ENCODE data around the gene CIDEA. TPM values are rescaled to one million over a fixed set of nuclear protein-coding genes. Genes with fewer than 3 reads are reported as not detected.

CIDEA gene
- total RNA-seq, 4 donors from 2014 or later = 0.31 to 5.1 (median 0.59) TPM; not detected in 1

GRCh38 chr18:12296457-12296856, 42.3 kb downstream of the CIDEA start:
- no peak overlapping the region for H3K27ac ChIP-seq
- TF ChIP-seq EP300 (IDR thresholded peaks at IDR 0.05) (no peak), POLR2A (IDR thresholded peaks at IDR 0.05) (no peak), POLR2AphosphoS5 (IDR thresholded peaks at IDR 0.05) (no peak), CTCF (IDR thresholded peaks at IDR 0.05) (no peak)
- H3K4me3 ChIP-seq = no peak overlapping the region
- peak; percentile 53 for ATAC-seq
- H3K27me3 ChIP-seq = no peaks in the 10 kb centered on the region
- H3K9me3 ChIP-seq = peaks cover 0 to 4% (median 0%) of the 10 kb centered on the region in 3 donors
- H3K36me3 ChIP-seq = no peaks in the 10 kb centered on the region
- no CpG with 5 or more reads among the region's 1 CpG for WGBS, 2 donors (ENCODE audit: low coverage in 1 of 2)
- no peaks in the 10 kb centered on the region for H3K4me1 ChIP-seq

DNA sequence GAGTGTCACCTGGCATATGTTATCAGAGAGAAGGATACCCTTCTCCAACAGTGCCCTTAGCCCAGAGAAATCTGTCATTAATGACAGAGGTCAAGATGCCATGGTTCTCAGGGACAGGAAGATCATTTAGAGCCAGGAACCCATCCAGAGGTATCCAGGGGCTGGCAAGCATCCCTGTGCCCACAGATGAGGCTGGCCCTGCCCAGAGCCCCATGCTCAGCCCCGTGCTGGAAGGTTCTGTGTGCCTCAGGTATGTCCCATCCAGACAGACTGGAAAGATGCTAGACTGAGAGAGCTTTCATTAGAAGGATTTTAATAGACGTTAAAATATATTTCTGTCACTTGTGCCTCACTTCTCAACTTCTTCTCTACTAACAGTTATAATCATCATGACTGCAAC, 45.7 kb downstream of the CIDEA start:
- peaks cover 0 to 6% (median 0%) of the 10 kb centered on the region in 3 donors for H3K4me1 ChIP-seq
- H3K9me3 ChIP-seq = peaks cover 0 to 4% (median 0%) of the 10 kb centered on the region in 3 donors
- no peak overlapping the region for H3K27ac ChIP-seq
- ATAC-seq = no peak
- H3K27me3 ChIP-seq = no peaks in the 10 kb centered on the region
- H3K4me3 ChIP-seq = no peak overlapping the region
- no peaks in the 10 kb centered on the region for H3K36me3 ChIP-seq
- TF ChIP-seq POLR2AphosphoS5 (IDR thresholded peaks at IDR 0.05) = no peak
- TF ChIP-seq EP300 (IDR thresholded peaks at IDR 0.05) = no peak
- no peak for TF ChIP-seq CTCF (IDR thresholded peaks at IDR 0.05)
- no peak for TF ChIP-seq POLR2A (IDR thresholded peaks at IDR 0.05)
- WGBS, 2 donors (ENCODE audit: low coverage in 1 of 2) = 82 to 100% methylated on average over 1 to 2 of the region's 2 CpGs

DNA sequence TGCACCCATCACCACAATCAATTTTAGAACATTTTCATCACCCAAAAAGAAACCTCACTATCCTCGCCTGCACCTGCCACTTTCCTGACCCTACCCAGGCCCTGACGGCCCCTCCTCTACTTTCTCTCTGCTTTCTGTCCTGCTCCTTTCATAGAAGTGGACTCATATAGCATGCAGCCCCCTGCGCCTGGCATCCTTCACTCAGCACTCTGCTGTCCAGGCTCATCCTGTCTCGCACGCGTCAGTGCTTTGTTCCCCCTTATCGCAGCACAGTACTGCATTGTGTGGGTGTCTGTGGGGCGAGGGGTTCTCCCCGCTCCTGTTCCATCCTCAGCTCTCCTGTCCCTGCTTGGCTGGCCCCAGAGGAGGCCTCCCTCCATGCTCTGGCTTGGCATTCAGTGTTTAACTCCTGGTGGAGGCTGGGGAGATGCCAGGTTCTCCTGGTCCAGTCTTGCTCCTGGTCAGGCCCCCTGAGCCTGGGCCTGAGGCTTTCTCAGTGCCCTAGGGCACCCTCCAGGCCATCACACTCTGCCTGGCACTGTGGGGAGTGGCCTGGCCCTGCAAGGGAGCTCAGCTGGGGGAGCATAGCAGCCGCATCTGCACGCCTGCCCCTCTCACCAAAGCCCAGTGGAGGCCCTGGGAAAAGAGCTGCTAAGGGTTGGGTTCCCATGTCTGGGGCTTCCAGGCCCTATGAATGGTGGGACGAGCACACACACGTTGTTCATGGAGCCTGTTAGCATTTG, 47.3 kb downstream of the CIDEA start:
- no peak overlapping the region for H3K4me3 ChIP-seq
- 76 to 92% methylated on average over 10 to 11 of the region's 13 CpGs for WGBS, 2 donors (ENCODE audit: low coverage in 1 of 2)
- no peak for ATAC-seq
- no peaks in the 10 kb centered on the region for H3K36me3 ChIP-seq
- peaks cover 0 to 22% (median 3%) of the 10 kb centered on the region in 3 donors for H3K4me1 ChIP-seq
- no peak overlapping the region for H3K27ac ChIP-seq
- TF ChIP-seq EP300 (IDR thresholded peaks at IDR 0.05) (no peak), POLR2A (IDR thresholded peaks at IDR 0.05) (no peak), POLR2AphosphoS5 (IDR thresholded peaks at IDR 0.05) (no peak), CTCF (IDR thresholded peaks at IDR 0.05) (no peak)
- H3K9me3 ChIP-seq = peaks cover 0 to 4% (median 0%) of the 10 kb centered on the region in 3 donors
- no peaks in the 10 kb centered on the region for H3K27me3 ChIP-seq

DNA sequence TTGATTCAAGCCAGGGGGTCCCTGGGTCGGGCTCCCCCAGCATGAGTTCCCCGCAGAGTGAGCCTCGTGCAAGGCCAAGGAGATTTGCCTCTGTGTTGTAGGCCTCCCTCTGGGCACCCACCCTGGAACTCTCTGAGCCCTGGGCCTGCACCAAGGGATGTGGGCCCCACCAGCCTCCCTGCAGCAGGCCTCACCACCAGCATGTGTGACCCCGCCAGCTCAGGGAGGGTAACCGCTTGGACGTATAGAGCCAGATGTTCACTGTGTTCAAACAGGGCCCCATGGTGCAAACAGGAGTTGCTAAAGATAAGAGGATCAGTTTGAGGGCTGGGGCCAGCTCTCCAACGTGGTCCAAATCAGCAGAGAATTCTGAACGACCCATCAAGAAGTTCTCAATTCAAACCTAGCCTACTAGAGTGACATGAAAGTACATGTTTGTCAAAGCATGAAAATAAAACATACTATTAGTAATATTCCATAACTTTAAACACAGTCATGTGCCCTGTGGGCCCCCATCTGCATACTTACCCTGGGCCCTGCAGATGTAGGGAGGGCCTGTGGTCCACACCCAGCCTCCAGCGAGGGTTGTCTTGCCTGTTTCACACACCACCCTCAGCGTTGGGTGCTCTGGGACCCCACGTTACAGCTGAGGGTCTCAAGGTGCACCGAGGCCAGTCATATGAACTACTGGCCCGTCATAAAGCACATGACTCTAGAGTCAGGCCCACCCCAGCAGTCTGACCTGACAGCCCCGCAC, 48.4 kb downstream of the CIDEA start:
- TF ChIP-seq CTCF (IDR thresholded peaks at IDR 0.05) (no peak), POLR2AphosphoS5 (IDR thresholded peaks at IDR 0.05) (no peak), POLR2A (IDR thresholded peaks at IDR 0.05) (no peak), EP300 (IDR thresholded peaks at IDR 0.05) (no peak)
- no peak for ATAC-seq
- Histone ChIP-seq H3K27me3 (no peaks in the 10 kb centered on the region), H3K36me3 (no peaks in the 10 kb centered on the region), H3K27ac (no peak overlapping the region), H3K4me3 (no peak overlapping the region), H3K9me3 (peaks cover 0 to 4% (median 0%) of the 10 kb centered on the region in 3 donors), H3K4me1 (peaks cover 0 to 33% (median 3%) of the 10 kb centered on the region in 3 donors)
- 84 to 87% methylated on average over 7 of the region's 14 CpGs for WGBS, 2 donors (ENCODE audit: low coverage in 1 of 2)

Data from gastroesophageal sphincter (tissue), 4 donors.